ENCODE measurements around the gene TMEM179B.
"Not testable (repeated sequence)": the region's sequence is repeated elsewhere in the genome, so short reads cannot be mapped to it uniquely, and the experiment has no call there.

The TMEM179B gene

GRCh38 chr11:62787005-62787759 is at the start of gene TMEM179B:
Gene TMEM179B, plus strand, starts transcription at chr11:62787402. Its CDS starts 30 bp downstream, at chr11:62787432.
- peak; percentile 98 for DNase-seq

DNA sequence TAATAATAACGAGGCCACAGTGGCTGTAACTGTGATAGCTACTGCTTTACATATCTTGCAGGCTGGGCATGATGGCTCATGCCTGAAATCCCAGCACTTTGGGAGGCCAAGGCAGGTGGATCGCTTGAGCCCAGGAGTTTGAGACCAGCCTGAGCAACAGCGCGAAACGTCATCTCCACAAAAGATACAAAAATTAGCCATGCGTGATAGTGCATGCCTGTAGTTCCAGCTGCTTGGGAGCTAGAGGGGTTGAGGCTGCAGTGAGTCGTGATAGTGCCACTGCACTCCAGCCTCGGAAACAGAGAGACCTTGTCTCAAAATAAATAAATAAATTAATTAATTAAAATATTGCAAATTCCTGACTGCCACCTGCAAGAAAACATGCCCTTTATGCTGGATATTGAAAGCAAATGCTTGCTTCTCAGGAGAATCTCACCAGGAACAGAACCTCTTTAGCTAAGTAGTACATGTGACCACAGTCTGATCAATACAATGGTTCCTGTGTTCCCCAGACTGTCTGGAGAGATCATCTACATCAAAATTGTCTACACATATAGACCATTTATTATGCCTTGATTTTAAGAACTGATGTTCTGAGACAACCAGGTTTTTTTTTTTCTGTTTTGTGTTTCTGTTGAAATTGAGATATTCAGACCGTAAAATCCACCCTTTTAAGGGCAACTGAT is 39.6 kb upstream of the TMEM179B start:
- DNase-seq = no peak

GRCh38 chr11:62749931-62750330 is 37.3 kb upstream of the TMEM179B start:
- not testable (repeated sequence) for DNase-seq

DNA sequence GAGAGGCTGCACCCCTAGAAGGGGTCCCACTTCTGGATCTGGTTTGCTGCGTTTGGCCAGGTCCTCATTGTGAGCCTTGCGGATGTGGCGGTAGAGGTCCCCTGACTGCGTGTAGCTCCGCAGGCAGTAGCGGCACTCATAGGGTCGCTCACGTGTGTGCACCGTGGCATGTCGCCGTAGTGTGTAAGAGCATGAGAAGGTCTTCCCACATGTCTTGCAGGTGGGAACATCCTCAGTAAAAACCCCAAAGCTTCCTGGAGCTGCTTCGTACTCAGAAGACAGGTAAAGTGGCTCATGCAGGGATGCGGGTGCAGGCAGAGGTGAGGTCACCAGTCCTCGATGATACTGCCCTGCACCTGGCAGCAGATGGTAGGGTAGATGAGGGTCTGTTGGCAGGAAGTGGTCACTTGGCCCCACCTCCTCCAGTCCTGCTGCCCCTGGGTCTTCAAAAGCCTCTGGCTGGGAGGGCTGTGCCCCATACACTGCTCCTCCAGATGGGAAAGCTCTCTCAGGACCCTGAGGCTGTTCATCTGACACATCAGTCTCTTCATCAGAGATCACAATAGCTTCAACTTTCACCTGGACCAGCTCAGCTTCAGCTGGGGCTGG is 34.9 kb upstream of the TMEM179B start:
- DNase-seq = no peak

- no peak for DNase-seq
These were observed 34.0 kb upstream of the TMEM179B start for GRCh38 chr11:62752994-62753735.

DNA sequence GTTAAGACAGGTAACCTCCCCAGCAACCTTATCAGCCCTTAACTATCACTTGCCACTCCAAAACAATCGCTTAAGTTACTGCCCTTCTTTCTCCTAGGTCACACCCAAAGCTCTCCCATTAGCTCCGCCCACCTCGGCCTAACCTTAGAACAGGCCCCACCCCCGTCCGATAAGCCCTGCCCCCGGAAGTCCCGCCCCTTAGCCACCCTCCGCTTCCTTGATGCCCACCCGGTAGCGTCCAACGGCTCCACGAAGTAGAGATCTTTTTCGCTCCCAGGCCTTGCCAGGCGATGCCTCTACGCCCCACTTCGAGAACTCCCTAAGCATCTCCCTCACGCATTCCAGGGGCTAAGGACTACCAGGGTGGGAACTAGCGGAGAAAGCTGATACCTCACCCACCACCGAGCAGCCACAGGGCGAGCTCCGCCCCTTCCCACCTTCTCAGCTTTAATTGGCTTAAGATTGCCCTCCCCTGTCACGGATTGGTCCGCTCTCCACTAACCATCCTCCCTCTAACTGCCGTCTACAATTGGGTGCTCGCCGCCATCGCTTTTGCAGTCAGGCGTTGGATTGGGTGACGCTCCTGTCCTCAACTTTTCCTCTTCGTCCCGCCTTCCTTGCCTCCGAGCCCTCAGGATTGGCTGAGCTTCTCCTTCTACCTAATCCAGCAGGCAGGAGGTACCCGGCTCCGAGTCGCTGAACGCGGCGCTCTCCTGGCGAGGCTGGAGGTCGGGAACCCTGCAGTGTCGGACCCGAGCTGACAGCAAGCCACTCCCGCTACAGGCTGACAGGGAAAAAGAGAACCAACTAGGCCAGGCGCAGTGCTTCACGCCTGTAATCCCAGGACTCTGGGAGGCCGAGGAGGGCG is 33.2 kb upstream of the TMEM179B start, which contains the start of gene ZBTB3:
TSS of gene ZBTB3 (minus strand) at position 425 of the 868 bp plus-strand sequence. CDS start 496 bp downstream, outside the sequence.
- DNase-seq = peak; percentile 99

GRCh38 chr11:62755086-62755615 is 32.1 kb upstream of the TMEM179B start:
- DNase-seq = no peak

- no peak for DNase-seq
These were observed 29.1 kb upstream of the TMEM179B start for GRCh38 chr11:62757846-62758788.

GRCh38 chr11:62760867-62761227 is 26.4 kb upstream of the TMEM179B start:
- DNase-seq = not testable (repeated sequence)

- DNase-seq = peak; percentile 41
These were observed 16.4 kb upstream of the TMEM179B start for GRCh38 chr11:62770778-62771143.

- peak; percentile 97 for DNase-seq
These were observed 15.8 kb upstream of the TMEM179B start, which contains the start of gene TAF6L for GRCh38 chr11:62771144-62772021. Gene TAF6L, plus strand, starts transcription at chr11:62771396. Its CDS starts 4,388 bp downstream, at chr11:62775784.

DNA sequence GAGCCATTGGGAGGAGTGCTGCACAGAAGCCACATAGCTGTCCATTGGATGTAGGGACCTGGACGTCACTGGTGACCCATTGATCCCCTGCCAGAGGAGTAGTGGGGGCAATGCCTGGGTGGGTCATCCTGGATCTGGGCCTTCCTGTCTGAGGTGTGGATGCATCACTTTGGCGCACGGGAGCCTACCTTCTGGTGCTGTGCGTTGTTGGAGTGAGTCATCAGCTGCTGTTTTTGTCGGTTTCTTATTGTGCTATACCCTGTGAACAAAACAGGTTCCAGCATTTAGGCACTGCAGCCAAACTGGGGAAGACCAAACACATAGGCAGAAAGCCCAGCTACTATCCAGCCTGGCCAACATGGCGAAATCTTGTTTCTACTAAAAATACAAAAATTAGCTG is 12.8 kb upstream of the TMEM179B start:
- no peak for DNase-seq

DNA sequence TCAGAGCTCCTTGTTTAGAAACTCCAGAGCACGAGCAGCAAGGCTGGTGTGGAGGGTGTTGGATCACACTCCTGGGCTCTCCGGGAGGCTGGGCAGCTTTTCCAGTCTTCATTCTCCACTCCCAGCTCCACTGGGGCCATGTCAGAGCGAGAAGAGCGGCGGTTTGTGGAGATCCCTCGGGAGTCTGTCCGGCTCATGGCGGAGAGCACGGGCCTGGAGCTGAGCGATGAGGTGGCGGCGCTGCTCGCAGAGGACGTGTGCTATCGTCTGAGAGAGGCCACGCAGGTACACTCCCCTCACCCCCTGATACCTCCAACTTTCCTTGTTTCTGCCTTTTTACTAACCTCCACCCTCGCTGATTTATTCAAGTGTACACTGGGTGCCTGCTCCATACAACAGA is 11.6 kb upstream of the TMEM179B start:
- no peak for DNase-seq

- DNase-seq = no peak
These were observed 9.8 kb upstream of the TMEM179B start for GRCh38 chr11:62777389-62777788.

DNA sequence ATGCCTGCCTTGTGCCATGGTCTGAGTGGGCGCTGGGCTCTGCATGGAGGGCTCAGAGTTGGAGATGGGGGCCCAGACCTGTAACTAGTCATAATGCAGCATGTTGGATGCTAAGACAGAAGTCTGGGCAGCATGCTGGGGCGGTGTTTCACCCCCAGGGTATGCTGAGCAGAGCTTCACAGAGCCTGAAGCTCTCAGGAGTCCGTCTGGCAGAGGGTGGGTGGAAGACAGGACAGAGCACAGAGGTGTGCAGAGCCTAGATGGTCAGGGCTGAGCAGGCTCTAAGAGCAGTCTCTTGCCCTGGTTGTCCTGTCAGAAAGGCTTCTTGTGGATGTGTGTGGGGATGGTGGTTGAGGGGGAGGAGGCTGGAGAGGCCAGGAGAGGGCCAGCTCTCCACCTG is 8.8 kb upstream of the TMEM179B start:
- DNase-seq = no peak

GRCh38 chr11:62782753-62783152 is 4.4 kb upstream of the TMEM179B start:
- no peak for DNase-seq

- DNase-seq = peak; percentile 92
These were observed 741 bp upstream of the TMEM179B start for GRCh38 chr11:62786318-62787004.

DNA sequence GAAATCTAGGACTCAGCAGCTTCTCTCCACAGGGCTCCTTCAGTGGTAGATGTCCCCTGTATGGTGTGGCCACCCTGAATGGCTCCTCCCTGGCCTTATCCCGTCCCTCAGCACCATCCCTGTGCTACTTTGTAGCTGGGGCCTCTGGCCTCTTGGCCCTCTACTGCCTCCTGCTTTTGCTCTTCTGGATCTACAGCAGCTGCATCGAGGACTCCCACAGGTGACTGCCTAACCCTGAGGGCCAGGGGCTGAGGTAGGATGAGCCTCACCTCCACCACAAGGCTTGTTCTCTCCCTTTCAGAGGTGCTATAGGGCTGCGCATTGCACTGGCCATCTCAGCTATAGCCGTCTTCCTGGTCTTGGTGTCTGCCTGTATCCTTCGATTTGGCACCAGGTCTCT is 1.8 kb downstream of the TMEM179B start:
- no peak for DNase-seq

DNA sequence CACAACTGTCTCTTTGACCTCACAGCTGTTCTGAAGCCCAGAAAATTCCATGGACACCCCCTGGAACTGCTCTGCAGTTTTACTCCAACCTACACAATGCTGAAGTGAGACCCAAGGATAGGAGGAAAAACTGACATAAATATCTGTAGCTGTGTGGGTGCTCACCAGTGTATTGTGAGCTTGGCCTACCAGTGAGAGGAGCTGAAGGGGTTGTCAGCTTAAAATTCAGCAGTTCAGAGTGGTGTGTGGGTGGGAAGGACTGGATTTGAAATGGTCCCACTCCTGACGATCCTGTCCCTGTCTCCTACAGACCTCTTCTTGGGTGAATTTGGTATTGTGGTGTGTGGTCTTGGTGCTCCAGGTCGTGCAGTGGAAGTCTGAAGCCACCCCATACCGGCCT is 2.4 kb downstream of the TMEM179B start:
- no peak for DNase-seq
